GM21737 (cell line): ENCODE data around the gene PARD3.
"Not testable (repeated sequence)": the region's sequence is repeated elsewhere in the genome, so short reads cannot be mapped to it uniquely, and the experiment has no call there.

Experiments used
- ATAC-seq: cut with Tn5 transposase; IDR thresholded peaks from one replicate; pipeline ENCODE4 v1.9.1; 2021; ENCODE audit warnings: mild to moderate bottlenecking, moderate library complexity; ENCODE audit not compliant: unreplicated experiment

PARD3 gene

GRCh38 chr10:34290412-34291081 is 524.5 kb downstream of the PARD3 start:
- ATAC-seq: no peak

- ATAC-seq: no peak
These were observed 526.5 kb downstream of the PARD3 start for GRCh38 chr10:34288634-34289033.

- ATAC-seq: no peak
These were observed 528.9 kb downstream of the PARD3 start for GRCh38 chr10:34286136-34286739.

GRCh38 chr10:34281661-34282582 is 533.2 kb downstream of the PARD3 start:
- ATAC-seq: no peak

GRCh38 chr10:34280599-34281374 is 534.3 kb downstream of the PARD3 start:
- ATAC-seq: no peak

- no peak for ATAC-seq
These were observed 539.4 kb downstream of the PARD3 start for GRCh38 chr10:34275626-34276130.

- no peak for ATAC-seq
These were observed 540.2 kb downstream of the PARD3 start for GRCh38 chr10:34274906-34275305.

GRCh38 chr10:34273340-34273739 is 541.8 kb downstream of the PARD3 start:
- ATAC-seq: no peak

- ATAC-seq: no peak
These were observed 542.8 kb downstream of the PARD3 start for GRCh38 chr10:34272316-34272715.

- not testable (repeated sequence) for ATAC-seq
These were observed 546.7 kb downstream of the PARD3 start for GRCh38 chr10:34268410-34268809.

GRCh38 chr10:34262985-34263384 is 552.1 kb downstream of the PARD3 start:
- no peak for ATAC-seq

GRCh38 chr10:34260904-34261303 is 554.2 kb downstream of the PARD3 start:
- ATAC-seq: no peak

GRCh38 chr10:34256216-34256615 is 558.9 kb downstream of the PARD3 start:
- ATAC-seq: no peak

- ATAC-seq: no peak
These were observed 560.1 kb downstream of the PARD3 start for GRCh38 chr10:34255035-34255434.

- ATAC-seq: no peak
These were observed 560.5 kb downstream of the PARD3 start for GRCh38 chr10:34254596-34254995.

GRCh38 chr10:34252111-34252510 is 563.0 kb downstream of the PARD3 start:
- no peak for ATAC-seq

GRCh38 chr10:34251177-34251576 is 563.9 kb downstream of the PARD3 start:
- no peak for ATAC-seq

- ATAC-seq: no peak
These were observed 564.4 kb downstream of the PARD3 start for GRCh38 chr10:34250722-34251121.

GRCh38 chr10:34249634-34250033 is 565.5 kb downstream of the PARD3 start:
- no peak for ATAC-seq

- ATAC-seq: no peak
These were observed 567.5 kb downstream of the PARD3 start for GRCh38 chr10:34247560-34247959.
